Measurements from ENCODE around the gene COPS9. TPM values are rescaled to one million over a fixed set of nuclear protein-coding genes. Genes with fewer than 3 reads are reported as not detected.

COPS9 gene
- total RNA-seq, 1 experiment from 2014 or later = 204 TPM

DNA sequence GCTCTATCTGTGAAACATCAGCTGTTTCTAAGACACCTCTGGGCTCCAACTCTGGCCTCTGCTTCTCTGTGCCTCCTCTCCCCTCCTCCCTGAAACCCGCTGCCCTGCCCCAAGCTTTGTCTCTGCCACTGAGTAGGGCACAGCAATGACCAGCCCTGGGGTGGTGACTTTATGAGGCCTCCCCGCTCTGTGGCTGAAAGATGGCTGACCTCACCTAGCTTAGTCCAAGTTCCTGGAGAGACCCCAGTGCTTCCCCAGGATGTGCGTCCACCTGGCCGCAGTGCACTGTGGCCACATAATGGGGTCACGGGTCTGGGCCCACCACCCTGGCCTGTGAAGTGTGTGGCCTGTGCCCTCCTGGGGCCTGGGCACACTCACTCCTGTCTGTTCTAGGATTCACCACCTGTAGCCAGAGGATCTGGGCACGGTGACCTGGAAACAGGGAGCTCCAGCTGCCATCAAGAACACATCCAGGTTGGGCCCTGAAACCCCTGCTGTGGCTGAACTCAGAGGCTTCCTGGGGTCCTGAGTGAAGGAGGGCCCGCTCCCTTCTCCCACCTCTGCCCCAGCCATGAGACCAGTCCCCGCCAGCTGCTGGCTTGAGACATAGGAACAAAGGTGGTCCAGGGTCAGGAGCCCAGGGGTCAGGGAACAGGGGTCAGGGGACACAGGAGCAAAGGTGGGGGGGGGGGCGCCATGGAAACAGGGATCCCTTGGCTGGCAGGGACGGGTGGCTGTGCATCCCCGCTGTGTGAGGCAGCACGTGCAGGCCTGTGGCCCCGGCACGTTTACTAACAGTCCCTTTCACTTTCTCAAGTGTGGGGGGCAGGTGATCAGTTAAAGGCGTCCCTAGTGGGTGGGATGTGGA, 33.6 kb upstream of the COPS9 start:
- DNase-seq = no peak
- H3K27me3 ChIP-seq (ENCODE audit: control insufficient read depth, insufficient read depth, low read length) = no peaks in the 10 kb centered on the region
- H3K4me3 ChIP-seq (ENCODE audit: insufficient read depth, low read depth, low read length) = no peak overlapping the region

DNA sequence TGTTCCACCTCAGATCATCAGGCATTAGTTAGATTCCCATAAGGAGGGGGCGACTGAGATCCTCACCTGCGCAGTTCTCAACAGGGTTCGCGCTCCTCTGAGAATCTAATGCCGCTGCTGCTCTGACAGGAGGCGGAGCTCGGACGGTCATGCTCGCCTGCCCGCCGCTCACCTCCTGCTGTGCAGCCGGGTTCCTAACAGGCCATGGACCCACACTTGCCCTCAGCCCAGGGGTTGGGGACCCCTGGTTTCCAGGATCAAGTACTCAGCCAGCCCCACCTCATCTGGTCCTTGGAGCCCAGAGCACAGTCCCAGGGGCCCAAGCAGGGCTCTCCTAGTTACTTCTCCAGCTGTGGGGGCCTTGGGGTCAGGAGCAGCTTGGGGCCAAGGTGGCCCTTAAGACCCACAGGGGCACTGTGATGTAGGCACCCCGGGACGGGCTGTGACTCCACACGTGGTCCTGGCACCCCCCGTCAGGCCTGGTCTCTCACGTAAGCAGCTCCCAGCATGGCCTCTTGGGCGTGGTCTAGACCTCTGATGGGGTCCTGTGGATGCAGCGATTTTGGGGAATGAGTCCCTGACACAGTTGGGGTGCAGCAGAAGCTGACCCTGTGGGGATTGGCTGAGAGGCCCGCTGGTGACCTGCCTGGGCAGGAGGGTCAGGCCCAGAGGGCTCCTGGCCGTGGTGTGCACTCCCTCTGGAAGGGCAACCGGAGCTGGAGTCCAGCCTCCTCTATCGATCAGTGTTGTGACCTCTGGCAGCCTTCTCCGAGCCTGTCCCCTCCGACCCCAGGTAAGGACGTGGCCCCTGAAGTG, 32.6 kb upstream of the COPS9 start:
- DNase-seq = no peak
- Histone ChIP-seq H3K4me3 (ENCODE audit: insufficient read depth, low read depth, low read length) (no peak overlapping the region), H3K36me3 (replicated peaks; ENCODE audit: control insufficient read depth, insufficient read depth, low read length) (no peaks in the 10 kb centered on the region), H3K27me3 (ENCODE audit: control insufficient read depth, insufficient read depth, low read length) (no peaks in the 10 kb centered on the region)

More for the DNA sequence above, 33.6 kb upstream of the COPS9 start:
- H3K36me3 ChIP-seq (replicated peaks; ENCODE audit: control insufficient read depth, insufficient read depth, low read length) = no peaks in the 10 kb centered on the region

DNA sequence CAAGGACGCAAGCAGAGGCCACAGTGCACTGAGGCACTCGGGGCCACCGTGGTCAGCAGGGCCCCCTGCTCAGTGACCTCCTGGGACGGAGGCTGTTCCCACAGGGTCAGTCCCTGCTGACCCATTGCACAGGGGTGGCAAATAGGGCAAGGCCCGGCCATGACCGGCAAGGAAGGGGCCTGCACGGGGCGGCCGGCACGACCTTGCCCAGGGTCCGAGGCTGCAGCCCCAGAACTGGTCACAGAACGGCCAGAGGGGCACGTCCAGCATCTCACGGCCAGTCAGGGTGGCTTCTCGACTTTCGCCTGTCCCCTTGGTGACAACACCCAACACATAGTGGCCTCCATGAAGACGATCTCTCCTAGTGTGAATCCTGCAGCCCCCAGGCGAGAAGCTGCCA, 31.9 kb upstream of the COPS9 start:
- Histone ChIP-seq H3K4me3 (ENCODE audit: insufficient read depth, low read depth, low read length) (no peak overlapping the region), H3K36me3 (replicated peaks; ENCODE audit: control insufficient read depth, insufficient read depth, low read length) (no peaks in the 10 kb centered on the region), H3K27me3 (ENCODE audit: control insufficient read depth, insufficient read depth, low read length) (no peaks in the 10 kb centered on the region)
- no peak for DNase-seq

DNA sequence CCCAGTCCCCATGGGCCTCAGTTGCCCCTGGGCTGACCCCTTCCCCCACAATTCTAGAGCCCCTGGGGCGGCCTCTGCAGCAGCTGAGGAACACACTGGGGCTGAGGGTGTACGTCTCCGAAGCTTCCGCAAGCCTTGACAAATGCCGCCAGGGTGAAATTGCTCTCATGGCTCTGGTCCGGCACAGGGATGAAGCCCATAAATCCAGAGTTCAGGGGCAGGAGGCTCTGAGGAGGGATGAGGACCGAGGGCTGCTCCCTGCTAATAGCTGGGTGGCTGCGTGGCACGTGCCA, 31.4 kb upstream of the COPS9 start:
- Histone ChIP-seq H3K36me3 (replicated peaks; ENCODE audit: control insufficient read depth, insufficient read depth, low read length) (no peaks in the 10 kb centered on the region), H3K4me3 (ENCODE audit: insufficient read depth, low read depth, low read length) (no peak overlapping the region), H3K27me3 (ENCODE audit: control insufficient read depth, insufficient read depth, low read length) (no peaks in the 10 kb centered on the region)
- no peak for DNase-seq

DNA sequence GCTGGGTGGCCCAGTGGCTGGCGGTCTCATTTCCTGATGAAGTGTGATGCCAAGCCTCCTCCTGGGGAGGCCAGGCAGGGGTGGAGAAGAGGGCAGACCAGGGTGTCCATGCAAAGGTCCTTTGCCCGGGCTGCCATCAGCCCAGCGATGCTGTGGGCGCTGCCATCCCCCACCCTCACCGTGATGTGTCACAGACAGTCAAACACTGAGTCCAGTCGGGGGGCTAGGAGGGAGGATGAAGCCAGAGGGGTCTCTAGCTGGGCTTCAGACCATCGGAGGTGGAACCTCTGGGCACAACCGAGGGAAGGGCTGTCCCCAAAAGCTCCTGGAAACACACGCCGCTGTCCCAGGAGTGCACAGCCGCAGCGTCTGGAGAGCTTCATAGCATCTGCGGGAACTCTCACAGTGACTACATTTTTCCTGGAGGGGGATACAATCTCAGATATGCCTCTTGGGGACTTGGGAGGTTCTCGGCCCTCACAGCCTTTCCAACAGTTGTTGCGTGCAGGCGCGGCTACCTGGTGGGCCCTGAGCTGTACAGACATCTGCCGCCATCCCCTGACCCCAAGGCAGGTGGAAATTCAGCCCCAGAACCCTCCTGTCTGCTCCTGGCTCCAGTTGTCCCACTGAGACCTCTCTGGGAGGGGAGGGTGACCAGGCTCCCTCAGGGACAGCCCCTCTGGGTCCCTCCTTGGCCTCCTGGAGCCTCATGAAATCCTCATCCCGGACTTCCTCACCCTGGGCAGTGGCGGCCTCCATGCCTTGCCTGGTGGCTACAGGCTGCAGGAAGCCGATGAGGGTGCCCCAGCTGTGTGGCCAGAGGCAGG, 30.9 kb upstream of the COPS9 start:
- no peaks in the 10 kb centered on the region for H3K27me3 ChIP-seq (ENCODE audit: control insufficient read depth, insufficient read depth, low read length)
- no peak for DNase-seq
- no peak overlapping the region for H3K4me3 ChIP-seq (ENCODE audit: insufficient read depth, low read depth, low read length)
- no peaks in the 10 kb centered on the region for H3K36me3 ChIP-seq (replicated peaks; ENCODE audit: control insufficient read depth, insufficient read depth, low read length)

DNA sequence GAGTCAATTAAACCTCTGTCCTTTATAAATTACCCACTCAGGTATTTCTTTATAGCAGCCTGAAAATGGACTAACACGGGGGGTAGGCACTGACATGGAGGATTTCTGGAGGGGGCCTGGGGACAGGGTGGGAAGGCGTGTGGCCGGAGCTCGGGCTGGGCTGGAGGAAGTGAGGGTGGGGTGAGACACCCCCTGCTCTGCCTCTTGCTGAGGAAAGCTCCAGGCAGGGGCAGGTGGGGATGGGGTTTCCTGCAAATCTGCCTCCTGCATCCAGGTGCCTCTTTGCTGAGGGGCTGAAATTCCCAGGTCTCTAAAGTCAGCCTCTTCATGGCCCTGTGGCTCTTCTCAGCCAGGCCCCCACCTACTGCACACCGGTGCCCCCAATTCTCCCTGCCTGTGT, 30.1 kb upstream of the COPS9 start:
- no peak for DNase-seq
- H3K36me3 ChIP-seq (replicated peaks; ENCODE audit: control insufficient read depth, insufficient read depth, low read length) = no peaks in the 10 kb centered on the region
- H3K27me3 ChIP-seq (ENCODE audit: control insufficient read depth, insufficient read depth, low read length) = no peaks in the 10 kb centered on the region
- no peak overlapping the region for H3K4me3 ChIP-seq (ENCODE audit: insufficient read depth, low read depth, low read length)

DNA sequence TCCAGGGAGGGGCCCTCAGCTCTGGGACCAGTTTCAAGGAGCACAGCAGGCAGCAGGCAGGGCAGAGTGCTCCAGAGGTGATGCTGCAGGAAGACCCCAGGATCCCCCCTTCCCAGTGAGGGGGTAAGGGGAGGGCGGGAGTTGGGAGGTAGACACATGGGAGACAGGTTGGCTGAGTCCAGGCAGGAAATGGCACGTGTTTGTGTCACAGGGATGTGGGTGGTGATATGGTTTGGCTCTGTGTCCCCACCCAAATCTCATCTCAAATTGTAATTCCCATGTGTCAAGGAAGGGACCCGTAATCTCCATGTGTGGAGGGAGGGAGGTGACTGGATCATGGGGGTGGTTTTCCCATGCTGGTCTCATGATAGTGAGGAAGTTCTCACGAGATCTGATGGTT, 29.6 kb upstream of the COPS9 start:
- Histone ChIP-seq H3K27me3 (ENCODE audit: control insufficient read depth, insufficient read depth, low read length) (no peaks in the 10 kb centered on the region), H3K36me3 (replicated peaks; ENCODE audit: control insufficient read depth, insufficient read depth, low read length) (no peaks in the 10 kb centered on the region), H3K4me3 (ENCODE audit: insufficient read depth, low read depth, low read length) (no peak overlapping the region)
- no peak for DNase-seq

DNA sequence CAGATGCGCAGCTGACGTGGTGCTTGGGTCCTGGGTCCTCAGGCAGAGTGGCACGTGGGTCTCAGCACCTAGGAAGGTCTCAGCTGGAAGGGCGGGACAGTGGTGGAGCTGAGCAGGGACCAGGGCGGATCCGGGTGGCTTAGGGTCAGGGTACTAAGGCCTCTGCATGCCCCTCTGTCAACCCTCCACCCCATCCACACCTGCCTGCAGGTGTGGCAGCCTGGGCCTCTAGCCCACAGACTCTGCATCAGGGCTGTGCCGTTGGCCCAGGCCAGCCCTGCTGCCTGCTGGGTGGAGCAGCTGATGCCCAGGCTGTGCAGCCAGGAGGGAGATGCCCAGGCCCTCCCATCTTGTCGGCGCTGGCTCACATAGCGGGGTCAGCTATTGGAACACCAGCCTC, 28.9 kb upstream of the COPS9 start:
- DNase-seq = no peak
- H3K4me3 ChIP-seq (ENCODE audit: insufficient read depth, low read depth, low read length) = no peak overlapping the region
- H3K36me3 ChIP-seq (replicated peaks; ENCODE audit: control insufficient read depth, insufficient read depth, low read length) = no peaks in the 10 kb centered on the region
- H3K27me3 ChIP-seq (ENCODE audit: control insufficient read depth, insufficient read depth, low read length) = no peaks in the 10 kb centered on the region

DNA sequence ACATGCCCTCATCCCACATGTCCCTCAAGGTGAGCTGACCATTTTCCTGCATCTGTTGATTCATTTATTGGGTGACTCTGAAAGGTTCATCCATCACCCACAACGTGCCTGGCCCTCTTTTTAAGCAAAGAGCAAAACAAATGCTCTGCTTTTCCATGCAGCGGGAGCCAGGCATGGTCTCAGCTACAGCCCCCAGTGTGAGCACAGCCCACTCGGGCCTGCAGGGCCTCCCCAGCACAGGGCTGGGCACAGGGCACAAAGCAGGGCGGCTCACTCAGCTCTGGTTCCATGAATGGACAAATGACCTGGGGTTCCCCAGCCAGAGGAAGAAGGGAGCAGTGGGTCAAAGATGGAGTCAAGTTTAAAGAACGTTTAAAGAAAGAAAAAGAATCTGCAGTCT, 28.5 kb upstream of the COPS9 start:
- no peaks in the 10 kb centered on the region for H3K36me3 ChIP-seq (replicated peaks; ENCODE audit: control insufficient read depth, insufficient read depth, low read length)
- H3K27me3 ChIP-seq (ENCODE audit: control insufficient read depth, insufficient read depth, low read length) = no peaks in the 10 kb centered on the region
- no peak for DNase-seq
- H3K4me3 ChIP-seq (ENCODE audit: insufficient read depth, low read depth, low read length) = no peak overlapping the region

DNA sequence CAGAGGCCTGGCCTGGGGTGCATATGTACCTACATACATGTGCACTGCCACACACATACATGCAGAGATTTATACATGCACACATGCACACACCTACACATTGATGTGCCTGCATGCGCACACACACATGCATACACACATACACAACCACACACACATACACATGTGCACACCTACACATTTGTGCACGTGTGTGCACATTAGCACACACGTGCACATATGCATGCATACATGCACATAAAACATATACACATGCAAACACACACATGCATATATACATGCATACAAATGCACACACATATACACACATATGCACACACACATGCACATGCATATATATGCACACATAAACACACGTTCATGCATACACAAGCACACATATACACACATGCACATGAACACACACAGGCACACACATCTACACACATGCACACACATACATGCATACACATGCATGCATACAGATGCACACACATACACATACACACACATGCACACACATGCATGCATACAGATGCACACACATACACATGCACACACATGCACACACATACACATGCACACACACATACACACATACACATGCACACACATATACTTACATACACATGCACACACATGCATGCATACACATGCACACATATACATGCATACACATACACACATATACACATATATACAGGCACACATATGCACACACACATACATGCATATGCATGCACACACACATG, 27.9 kb upstream of the COPS9 start:
- Histone ChIP-seq H3K36me3 (replicated peaks; ENCODE audit: control insufficient read depth, insufficient read depth, low read length) (no peaks in the 10 kb centered on the region), H3K27me3 (ENCODE audit: control insufficient read depth, insufficient read depth, low read length) (no peaks in the 10 kb centered on the region), H3K4me3 (ENCODE audit: insufficient read depth, low read depth, low read length) (no peak overlapping the region)
- no peak for DNase-seq

DNA sequence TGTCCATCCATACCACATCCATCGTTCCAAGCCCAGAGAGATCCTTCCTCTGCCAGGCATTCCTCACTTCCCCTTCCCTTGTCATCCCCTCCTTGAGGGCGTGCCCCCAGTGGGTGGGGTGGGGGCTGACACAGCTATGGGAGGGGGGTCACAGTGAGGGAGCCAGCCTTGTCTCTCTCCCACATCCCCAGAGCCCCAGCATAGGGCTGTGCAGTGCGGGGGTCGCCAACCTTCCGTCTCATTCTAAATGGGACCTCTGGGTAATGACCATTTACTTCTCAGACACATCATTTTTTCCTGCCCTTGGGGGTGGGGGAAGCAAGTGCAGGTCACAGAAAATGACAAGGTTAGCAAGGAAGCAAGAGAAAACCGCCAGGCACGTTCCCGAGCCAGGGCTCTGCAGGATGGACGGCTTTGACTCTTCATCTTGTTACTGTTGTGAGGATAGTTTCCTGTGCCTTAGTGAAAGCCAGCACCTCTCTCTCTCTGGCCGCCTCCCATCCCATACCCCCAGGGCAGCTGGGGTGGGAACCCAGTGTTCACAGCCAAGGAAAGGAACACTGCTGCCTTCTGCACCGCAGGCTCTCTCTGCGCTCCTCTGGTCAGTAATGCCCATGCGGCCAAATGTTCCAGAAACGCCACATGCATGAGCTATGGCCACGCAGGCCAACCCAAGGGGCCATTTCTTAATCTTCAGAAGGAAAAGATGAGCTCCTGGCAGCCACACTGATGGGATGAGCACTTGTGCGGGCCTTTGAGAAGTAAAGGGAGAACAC, 27.0 kb upstream of the COPS9 start:
- no peak for DNase-seq
- Histone ChIP-seq H3K36me3 (replicated peaks; ENCODE audit: control insufficient read depth, insufficient read depth, low read length) (no peaks in the 10 kb centered on the region), H3K27me3 (ENCODE audit: control insufficient read depth, insufficient read depth, low read length) (no peaks in the 10 kb centered on the region), H3K4me3 (ENCODE audit: insufficient read depth, low read depth, low read length) (no peak overlapping the region)

DNA sequence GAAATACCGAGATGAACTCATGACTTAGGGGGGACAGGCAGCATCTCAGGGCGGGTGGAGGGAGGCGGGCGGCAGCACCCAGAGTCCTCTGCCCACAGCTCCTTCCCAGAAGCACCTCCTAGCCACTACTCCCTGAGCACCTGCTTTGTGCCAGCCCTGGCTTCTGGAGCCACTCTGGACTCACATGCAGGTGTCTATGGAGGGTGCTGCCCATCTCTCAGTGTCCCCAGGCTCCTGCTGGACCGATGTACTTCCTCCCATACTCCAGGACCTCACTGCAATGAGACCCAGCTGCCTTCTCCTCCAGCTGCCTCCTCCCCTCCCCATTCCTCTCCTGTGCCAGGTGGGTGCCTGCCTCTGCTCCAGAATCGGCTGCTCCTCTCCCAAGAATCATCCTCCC, 26.4 kb upstream of the COPS9 start:
- no peak for DNase-seq
- Histone ChIP-seq H3K36me3 (replicated peaks; ENCODE audit: control insufficient read depth, insufficient read depth, low read length) (no peaks in the 10 kb centered on the region), H3K4me3 (ENCODE audit: insufficient read depth, low read depth, low read length) (no peak overlapping the region), H3K27me3 (ENCODE audit: control insufficient read depth, insufficient read depth, low read length) (no peaks in the 10 kb centered on the region)

DNA sequence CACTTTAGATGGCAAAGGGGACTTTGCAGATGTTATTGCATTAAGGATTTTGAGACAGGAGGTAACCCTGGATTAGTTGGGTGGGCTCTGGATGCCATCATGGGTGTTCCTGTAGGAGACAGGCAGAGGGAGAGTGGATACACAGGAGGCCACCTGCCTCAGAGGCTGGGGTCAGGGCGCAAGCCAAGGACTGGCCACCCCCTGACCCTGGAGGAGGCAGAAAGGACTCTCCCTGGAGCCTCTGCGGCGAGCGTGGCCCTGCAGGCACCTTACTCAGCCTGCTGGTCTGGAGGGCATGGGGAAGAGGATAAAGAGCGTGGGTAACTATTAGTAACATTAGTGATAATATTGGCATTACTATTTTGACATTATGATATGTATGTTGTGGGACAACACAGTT, 25.9 kb upstream of the COPS9 start:
- Histone ChIP-seq H3K27me3 (ENCODE audit: control insufficient read depth, insufficient read depth, low read length) (no peaks in the 10 kb centered on the region), H3K4me3 (ENCODE audit: insufficient read depth, low read depth, low read length) (no peak overlapping the region), H3K36me3 (replicated peaks; ENCODE audit: control insufficient read depth, insufficient read depth, low read length) (no peaks in the 10 kb centered on the region)
- DNase-seq = no peak
